Activated CD4-positive, alpha-beta T cell treated with anti-CD3 and anti-CD28 coated beads, Interleukin-2, amount 50 U/mL, for 48 hours (primary cell): ENCODE measurements around the gene CCNH.

Experiments
- DNase-seq, 2 experiments: peaks; one replicate each; pipeline ENCODE4 v3.0.0-alpha.2; 2020

Gene CCNH

GRCh38 chr5:87401626-87402025 is 11.1 kb downstream of the CCNH start:
- no peak for DNase-seq

DNA sequence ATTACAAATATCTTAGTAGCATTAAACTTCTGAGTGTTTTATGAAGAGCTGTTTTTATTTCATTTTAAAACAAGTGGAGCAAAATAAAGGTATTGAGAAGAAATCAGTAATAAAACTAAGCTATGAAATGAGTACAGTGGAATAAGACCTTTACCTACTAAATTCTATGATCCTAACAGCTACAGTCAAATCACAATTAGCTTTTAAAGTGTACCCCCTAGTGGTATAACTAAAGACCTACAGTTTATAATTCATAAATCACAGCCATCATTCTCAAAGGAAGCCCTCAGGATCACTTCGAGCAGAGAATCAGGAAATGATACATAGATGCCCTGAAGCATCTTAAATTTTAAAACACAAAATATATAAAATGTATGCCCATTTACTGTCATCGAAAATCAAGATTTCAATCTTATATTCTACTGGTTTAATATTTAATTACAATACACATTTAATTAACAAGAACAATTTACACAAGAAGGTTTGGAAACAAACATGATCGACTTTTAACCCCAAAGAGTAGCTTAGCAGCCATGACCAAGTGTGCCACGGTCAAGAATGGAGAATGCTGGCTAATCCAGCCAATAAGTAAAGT is 12.3 kb downstream of the CCNH start:
- DNase-seq: no peak

GRCh38 chr5:87399720-87400119 is 13.0 kb downstream of the CCNH start:
- no peak for DNase-seq

- DNase-seq: no peak
These were observed 13.6 kb downstream of the CCNH start for GRCh38 chr5:87398981-87399614.

- no peak for DNase-seq
These were observed 18.1 kb downstream of the CCNH start for GRCh38 chr5:87394411-87395165.

GRCh38 chr5:87393331-87393730 is 19.4 kb downstream of the CCNH start:
- no peak for DNase-seq

DNA sequence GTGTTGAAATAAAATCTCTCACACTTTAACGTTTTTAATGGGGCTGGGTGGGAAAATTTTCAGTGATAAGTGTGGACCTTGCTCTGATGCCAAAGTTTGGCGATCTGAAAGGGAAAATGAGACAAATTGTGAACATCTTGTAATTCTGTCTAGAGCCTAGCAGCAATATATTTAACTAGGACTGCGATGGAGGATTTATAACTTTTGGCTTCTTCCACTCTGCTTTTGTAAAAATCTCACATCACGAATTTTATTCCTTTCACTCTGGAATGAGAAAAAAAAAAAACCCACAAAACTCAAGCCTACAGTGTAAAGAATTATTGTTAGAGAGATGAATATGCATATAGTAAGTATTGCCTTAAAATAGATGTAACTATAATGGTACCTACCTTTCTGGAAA is 19.9 kb downstream of the CCNH start:
- no peak for DNase-seq

GRCh38 chr5:87392170-87392569 is 20.6 kb downstream of the CCNH start:
- no peak for DNase-seq

DNA sequence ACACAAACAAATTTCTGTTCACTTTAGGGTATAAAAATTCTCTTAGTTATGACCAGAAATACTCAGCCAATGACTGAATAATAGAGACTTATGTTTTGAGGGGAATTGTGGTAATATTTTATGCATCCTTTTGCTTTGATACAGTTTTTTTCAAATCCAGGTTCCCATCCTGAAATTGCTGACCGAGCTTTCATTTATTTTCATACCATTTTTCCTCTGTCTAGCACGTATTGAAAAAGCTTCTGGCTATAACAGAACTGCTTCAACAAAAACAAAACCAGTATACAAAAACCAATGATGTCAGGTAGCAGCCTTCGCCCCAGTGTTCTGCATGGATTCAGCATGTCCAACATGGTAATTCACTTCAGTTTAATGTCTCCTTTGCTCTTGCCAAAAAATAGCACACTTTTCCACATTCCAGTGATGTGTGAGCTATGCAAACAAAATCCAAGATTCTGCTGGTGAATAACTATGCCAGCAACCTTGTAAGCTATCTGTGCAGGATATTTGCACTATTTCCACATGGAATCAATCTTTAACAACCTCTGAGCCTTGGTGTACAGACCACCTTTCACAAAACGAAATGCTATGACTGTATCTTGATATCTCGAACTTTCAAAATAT is 22.0 kb downstream of the CCNH start:
- DNase-seq: no peak

DNA sequence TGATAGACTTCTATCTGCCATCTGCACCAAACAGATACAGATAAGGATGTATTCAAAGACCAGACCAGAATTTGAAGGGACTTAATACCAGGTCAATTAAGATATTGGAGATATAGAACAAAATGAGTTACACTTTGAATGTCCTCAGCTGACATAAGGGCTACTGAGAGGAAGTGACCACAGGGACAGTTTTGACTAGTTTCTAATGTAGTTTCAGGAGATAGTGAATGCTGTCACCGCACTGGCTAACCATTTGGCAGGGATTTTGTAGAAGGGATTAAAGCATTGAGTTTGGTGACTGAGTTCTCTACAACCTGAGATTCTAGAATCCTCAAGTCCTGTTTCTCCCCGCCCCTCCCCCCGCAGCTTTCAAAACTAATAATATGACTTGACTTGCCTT is 22.7 kb downstream of the CCNH start:
- no peak for DNase-seq

GRCh38 chr5:87389296-87390034 is 23.3 kb downstream of the CCNH start:
- no peak for DNase-seq

GRCh38 chr5:87388129-87388528 is 24.6 kb downstream of the CCNH start:
- DNase-seq: no peak

GRCh38 chr5:87385802-87386201 is 26.9 kb downstream of the CCNH start:
- no peak for DNase-seq

- DNase-seq: no peak
These were observed 29.5 kb downstream of the CCNH start for GRCh38 chr5:87383216-87383615.

DNA sequence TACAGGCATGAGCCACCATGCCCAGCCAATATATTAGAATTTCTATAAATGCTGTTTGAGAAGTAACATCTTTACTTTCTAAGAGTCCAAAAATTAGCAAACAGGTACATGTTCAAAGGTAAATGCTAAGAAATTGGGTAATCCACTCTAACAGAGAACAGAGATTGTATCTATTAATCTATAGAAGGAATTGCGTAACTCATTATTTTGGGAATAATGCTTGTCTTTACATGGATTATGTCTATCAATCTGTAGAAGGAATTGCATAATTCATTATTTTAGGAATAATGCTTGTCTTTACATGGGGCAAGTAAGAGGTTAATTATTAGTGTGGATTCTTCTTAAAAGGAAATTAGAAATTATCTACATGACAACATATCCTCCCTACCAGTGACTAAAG is 30.5 kb downstream of the CCNH start:
- DNase-seq: no peak

GRCh38 chr5:87372705-87373104 is 40.0 kb downstream of the CCNH start:
- DNase-seq: no peak

DNA sequence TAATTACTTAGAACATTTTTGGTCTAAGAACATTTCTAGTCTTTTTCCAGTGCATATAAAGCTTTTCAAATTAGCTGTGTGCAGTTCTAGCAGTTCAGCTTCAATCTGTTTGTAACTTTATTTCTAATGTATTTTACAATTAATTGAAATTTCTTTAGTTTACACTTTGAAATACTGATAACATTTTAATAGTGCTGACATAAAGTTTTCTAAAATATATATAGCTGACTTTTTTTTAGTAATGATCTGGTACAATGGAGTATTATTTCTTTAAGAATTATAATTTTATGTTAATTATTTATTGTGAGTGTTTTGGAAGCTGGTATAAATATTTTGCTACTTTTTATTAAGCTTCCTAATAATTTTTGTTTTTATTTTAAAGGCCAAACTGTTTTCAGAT is 43.3 kb downstream of the CCNH start:
- DNase-seq: no peak

GRCh38 chr5:87368601-87369000 is 44.1 kb downstream of the CCNH start:
- no peak for DNase-seq

DNA sequence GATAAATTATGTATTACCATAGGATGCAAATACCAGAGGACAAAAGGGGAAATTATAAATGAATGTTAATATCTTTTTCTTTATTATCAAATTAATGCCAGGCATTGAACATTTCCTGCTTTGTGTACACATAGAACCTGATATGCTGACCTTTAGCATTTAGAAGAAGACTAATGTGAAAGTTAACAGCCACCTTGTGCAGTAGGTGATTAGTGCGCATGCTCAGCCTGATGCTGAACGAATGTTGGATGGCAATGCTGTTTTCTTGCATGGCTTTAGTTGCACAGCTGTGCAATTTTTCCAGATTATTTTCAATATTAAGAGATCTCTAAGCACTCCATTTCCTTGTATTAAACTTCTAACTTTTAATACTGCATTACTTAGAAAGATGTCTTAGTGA is 45.5 kb downstream of the CCNH start:
- DNase-seq: no peak

DNA sequence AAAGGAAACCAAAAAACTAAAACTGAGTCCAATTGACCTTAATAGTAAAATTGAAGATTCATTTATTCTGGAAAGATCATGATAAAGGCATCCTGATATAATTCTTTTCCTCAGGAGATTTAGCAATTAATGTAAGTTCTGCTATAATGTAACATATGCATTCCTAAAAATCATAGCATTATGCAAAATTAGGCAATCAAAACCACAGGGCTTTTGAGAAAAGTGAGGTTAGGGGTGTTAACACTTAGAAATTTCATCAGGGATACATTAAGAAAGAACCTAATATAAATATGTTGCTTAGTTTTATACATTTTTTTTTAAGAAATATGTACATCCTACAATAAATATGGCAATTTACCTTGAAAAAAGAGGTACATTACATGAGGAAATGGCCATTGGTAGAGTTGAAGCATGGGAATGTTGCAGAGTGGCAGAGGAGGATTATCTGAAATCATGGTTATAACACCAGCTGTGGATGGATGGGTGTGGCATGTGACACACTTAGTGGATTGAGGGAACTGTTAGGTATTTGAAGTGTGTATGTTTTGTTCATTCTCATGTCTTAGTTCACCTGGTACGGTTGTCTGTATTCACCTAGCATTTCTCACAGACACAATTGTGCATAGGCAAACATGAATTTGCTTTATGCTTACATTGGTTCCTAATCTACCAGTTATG is 51.1 kb downstream of the CCNH start:
- DNase-seq: no peak

GRCh38 chr5:87361031-87361445 is 51.7 kb downstream of the CCNH start:
- no peak for DNase-seq

DNA sequence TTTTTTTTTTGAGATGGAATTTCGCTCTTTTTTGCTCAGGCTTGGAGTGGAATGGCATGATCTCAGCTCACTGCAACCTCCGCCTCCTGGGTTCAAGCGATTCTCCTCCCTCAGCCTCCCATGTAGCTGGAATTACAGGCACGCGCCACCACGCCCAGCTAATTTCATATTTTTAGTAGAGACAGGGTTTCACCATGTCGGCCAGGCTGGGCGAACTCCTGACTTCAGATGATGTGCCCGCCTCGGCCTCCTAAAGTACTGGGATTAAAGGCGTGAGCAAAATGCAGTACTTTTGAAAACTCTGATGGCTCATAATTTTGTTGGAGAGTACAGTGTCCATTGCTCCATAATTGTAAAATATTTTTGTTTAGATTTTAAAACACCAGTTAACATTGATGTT is 52.6 kb downstream of the CCNH start:
- DNase-seq: no peak

GRCh38 chr5:87359106-87359505 is 53.6 kb downstream of the CCNH start:
- no peak for DNase-seq
